OCI-LY7 (cell line): ENCODE measurements around the gene XDH.

ENCODE experiments used
- CTCF ChIP-seq: fragments of 200-600 bp; sonication (generic); conservative IDR thresholded peaks from 2 replicates; pipeline ENCODE4 v1.5.1; 2014; ENCODE audit warnings: mild to moderate bottlenecking, antibody characterized with exemption, low read length, moderate library complexity, mixed read lengths
- EZH2phosphoT487 ChIP-seq: fragments of 200-600 bp; sonication (generic); IDR thresholded peaks from 2 replicates; pipeline ENCODE4 v1.6.1; 2018; ENCODE audit warnings: low read depth, borderline replicate concordance, mild to moderate bottlenecking, mixed run types, antibody characterized with exemption, low read length, moderate library complexity, mixed read lengths

GRCh38 chr2:31378791-31379501, 35.6 kb downstream of the XDH start:
- TF ChIP-seq CTCF (no peak), EZH2phosphoT487 (no peak)
